OCI-LY1 (cell line): ENCODE data around the gene ZNF182.
"Not testable (repeated sequence)": the region's sequence is repeated elsewhere in the genome, so short reads cannot be mapped to it uniquely, and the experiment has no call there.

Source experiments
- H2AFZ ChIP-seq: fragments of 200-600 bp; sonication (generic), shearing (Covaris generic); 2 replicates; pipeline ENCODE4 v1.6.0; 2014; ENCODE audit warnings: antibody characterized with exemption, mild to moderate bottlenecking, low read length
- H3F3A ChIP-seq: fragments of 200-600 bp; sonication (generic), shearing (Covaris generic); 2 replicates; pipeline ENCODE4 v1.6.0; 2014; ENCODE audit warnings: mild to moderate bottlenecking, antibody characterized with exemption, low read length, moderate library complexity; ENCODE audit not compliant: insufficient read depth
- H3K27ac ChIP-seq: fragments of 200-600 bp; sonication (generic); 2 replicates; pipeline ENCODE4 v1.5.1; 2014; ENCODE audit warnings: low read length, mixed run types, mild to moderate bottlenecking, low read depth; ENCODE audit not compliant: poor library complexity, severe bottlenecking
- H3K27me3 ChIP-seq: fragments of 200-600 bp; sonication (generic); 2 replicates; pipeline ENCODE4 v1.6.0; 2014; ENCODE audit warnings: antibody characterized with exemption, mild to moderate bottlenecking, low read length, moderate library complexity; ENCODE audit not compliant: insufficient read depth
- H3K36me3 ChIP-seq: fragments of 200-600 bp; sonication (generic); 2 replicates; pipeline ENCODE4 v1.6.1; 2014; ENCODE audit warnings: mild to moderate bottlenecking, antibody characterized with exemption, low read length, moderate library complexity, mixed read lengths; ENCODE audit not compliant: insufficient read depth
- H3K4me1 ChIP-seq: fragments of 200-600 bp; sonication (generic); 2 replicates; pipeline ENCODE4 v1.5.1; 2014; ENCODE audit warnings: mild to moderate bottlenecking, low read length, moderate library complexity; ENCODE audit not compliant: insufficient read depth, severe bottlenecking
- H3K4me2 ChIP-seq: fragments of 200-600 bp; sonication (generic), shearing (Covaris generic); 2 replicates; pipeline ENCODE4 v1.6.1; 2014; ENCODE audit warnings: low read length
- H3K4me3 ChIP-seq: fragments of 200-600 bp; sonication (generic); 2 replicates; pipeline ENCODE4 v1.5.1; 2014; ENCODE audit warnings: low read length, low read depth, mild to moderate bottlenecking, mixed read lengths; ENCODE audit not compliant: poor library complexity, severe bottlenecking
- H3K79me2 ChIP-seq: fragments of 200-600 bp; shearing (Covaris generic); 2 replicates; pipeline ENCODE4 v1.6.1; 2016; ENCODE audit warnings: mixed run types, low read length, mixed read lengths; ENCODE audit not compliant: insufficient read depth
- H3K9ac ChIP-seq: fragments of 200-600 bp; sonication (generic), shearing (Covaris generic); 2 replicates; pipeline ENCODE4 v1.6.1; 2014; ENCODE audit warnings: mild to moderate bottlenecking, low read length, mixed read lengths
- H3K9me2 ChIP-seq: fragments of 200-600 bp; sonication (generic), shearing (Covaris generic); 2 replicates; pipeline ENCODE4 v1.6.1; 2014; ENCODE audit warnings: low read depth, mild to moderate bottlenecking, low read length, mixed read lengths
- H3K9me3 ChIP-seq: fragments of 200-600 bp; shearing (Covaris generic); 2 replicates; pipeline ENCODE4 v1.6.1; 2014; ENCODE audit warnings: low read length, mixed read lengths
- H4K20me1 ChIP-seq: fragments of 200-600 bp; sonication (generic), shearing (Covaris generic); 2 replicates; pipeline ENCODE4 v1.6.0; 2016; ENCODE audit warnings: mild to moderate bottlenecking, low read length; ENCODE audit not compliant: insufficient read depth
- CTCF ChIP-seq: fragments of 200-600 bp; sonication (generic), shearing (Covaris generic); IDR thresholded peaks from 2 replicates; pipeline ENCODE4 v1.5.1; 2017; ENCODE audit warnings: mild to moderate bottlenecking, antibody characterized with exemption, low read length, moderate library complexity, mixed read lengths
- EZH2 ChIP-seq: fragments of 200-600 bp; sonication (generic), shearing (Covaris generic); IDR thresholded peaks from 2 replicates; pipeline ENCODE4 v1.8.0; 2017; ENCODE audit warnings: borderline replicate concordance, mixed run types, mild to moderate bottlenecking, antibody characterized with exemption, low read length, moderate library complexity, mixed read lengths

Gene ZNF182

GRCh38 chrX:47973235-47973634 is 30.6 kb downstream of the ZNF182 start:
- Histone ChIP-seq H2AFZ (no peak overlapping the region), H3K9me3 (peaks cover 12% of the 10 kb centered on the region; the same call in 1 of the 2 replicates), H3K27me3 (no peaks in the 10 kb centered on the region), H3F3A (no peaks in the 10 kb centered on the region), H3K27ac (no peak overlapping the region), H3K79me2 (no peaks in the 10 kb centered on the region), H3K36me3 (peaks cover 18% of the 10 kb centered on the region), H3K4me1 (no peaks in the 10 kb centered on the region), H4K20me1 (no peaks in the 10 kb centered on the region), H3K4me3 (no peak overlapping the region), H3K4me2 (no peak overlapping the region), H3K9ac (no peak overlapping the region), H3K9me2 (no peaks in the 10 kb centered on the region)
- TF ChIP-seq EZH2 (no peak), CTCF (no peak)

- not testable (repeated sequence) for H3K4me3 ChIP-seq, H3F3A ChIP-seq, H3K4me2 ChIP-seq, H2AFZ ChIP-seq, H4K20me1 ChIP-seq, H3K9ac ChIP-seq, H3K9me2 ChIP-seq, H3K27me3 ChIP-seq, H3K4me1 ChIP-seq, H3K36me3 ChIP-seq, H3K79me2 ChIP-seq, H3K9me3 ChIP-seq, H3K27ac ChIP-seq
Measured at GRCh38 chrX:47965526-47965925, 38.3 kb downstream of the ZNF182 start.

GRCh38 chrX:47961830-47962229 is 42.0 kb downstream of the ZNF182 start:
- not testable (repeated sequence) for H3K9me2 ChIP-seq, H3K27ac ChIP-seq, H3K4me2 ChIP-seq, H3K4me3 ChIP-seq, H3K4me1 ChIP-seq, H3F3A ChIP-seq, H3K36me3 ChIP-seq, H2AFZ ChIP-seq, H3K27me3 ChIP-seq, H3K9me3 ChIP-seq, H3K9ac ChIP-seq, H4K20me1 ChIP-seq, H3K79me2 ChIP-seq

- Histone ChIP-seq H3K4me2 (no peak overlapping the region), H3K9me3 (no peaks in the 10 kb centered on the region)
Measured at GRCh38 chrX:47960406-47960805, 43.4 kb downstream of the ZNF182 start.

More at GRCh38 chrX:47960406-47960805, 43.4 kb downstream of the ZNF182 start:
- H3K27ac ChIP-seq, result no peak overlapping the region
- H2AFZ ChIP-seq, result no peak overlapping the region
- H3K27me3 ChIP-seq, result no peaks in the 10 kb centered on the region
- no peaks in the 10 kb centered on the region for H3K79me2 ChIP-seq
- H3F3A ChIP-seq, result no peaks in the 10 kb centered on the region
- no peaks in the 10 kb centered on the region for H4K20me1 ChIP-seq
- H3K9ac ChIP-seq, result no peak overlapping the region
- TF ChIP-seq EZH2 (no peak), CTCF (no peak)
- peaks cover 4% of the 10 kb centered on the region for H3K4me1 ChIP-seq
- no peaks in the 10 kb centered on the region for H3K36me3 ChIP-seq
- H3K4me3 ChIP-seq, result no peak overlapping the region
- H3K9me2 ChIP-seq, result no peaks in the 10 kb centered on the region
